NB4 (cell line): ENCODE measurements around the gene CCDC134.

Experiments
- CTCF ChIP-seq: IDR thresholded peaks from one replicate; pipeline ENCODE4 v1.5.1; 2012; ENCODE audit warnings: low read depth, low read length
- MAX ChIP-seq: IDR thresholded peaks from 2 replicates; pipeline ENCODE4 v1.6.1; 2011; ENCODE audit warnings: low read depth, low read length
- MYC ChIP-seq: IDR thresholded peaks from 2 replicates; pipeline ENCODE4 v1.6.1; 2011; ENCODE audit warnings: low read depth, low read length
- POLR2A ChIP-seq: IDR thresholded peaks from 2 replicates; pipeline ENCODE4 v1.6.1; 2011; ENCODE audit warnings: mild to moderate bottlenecking; ENCODE audit not compliant: insufficient read length; ENCODE audit errors: extremely low read depth

GRCh38 chr22:41857860-41858199 lies 57.4 kb downstream of the CCDC134 start:
- TF ChIP-seq CTCF (no peak), MYC (no peak), POLR2A (no peak), MAX (no peak)
